ENCODE measurements around the gene CSNK2B.

DNA sequence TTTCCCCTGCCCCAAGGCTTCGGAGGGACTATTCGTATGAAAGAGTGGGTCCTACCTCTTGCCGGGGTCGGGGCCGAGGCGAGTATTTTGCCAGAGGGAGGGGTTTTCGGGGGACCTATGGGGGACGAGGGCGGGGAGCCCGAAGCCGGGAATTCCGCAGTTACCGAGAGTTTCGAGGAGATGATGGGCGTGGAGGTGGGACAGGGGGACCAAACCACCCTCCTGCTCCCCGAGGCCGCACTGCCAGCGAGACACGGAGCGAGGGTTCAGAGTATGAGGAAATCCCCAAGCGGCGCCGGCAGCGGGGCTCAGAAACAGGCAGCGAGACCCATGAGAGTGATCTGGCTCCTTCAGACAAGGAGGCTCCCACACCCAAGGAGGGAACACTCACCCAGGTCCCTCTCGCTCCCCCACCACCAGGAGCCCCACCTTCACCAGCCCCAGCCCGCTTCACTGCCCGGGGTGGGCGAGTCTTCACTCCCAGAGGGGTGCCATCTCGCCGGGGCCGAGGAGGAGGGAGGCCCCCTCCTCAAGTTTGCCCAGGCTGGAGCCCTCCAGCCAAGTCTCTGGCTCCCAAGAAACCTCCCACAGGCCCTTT is 34.1 kb upstream of the CSNK2B start:
- TF ChIP-seq, protein P1, sequence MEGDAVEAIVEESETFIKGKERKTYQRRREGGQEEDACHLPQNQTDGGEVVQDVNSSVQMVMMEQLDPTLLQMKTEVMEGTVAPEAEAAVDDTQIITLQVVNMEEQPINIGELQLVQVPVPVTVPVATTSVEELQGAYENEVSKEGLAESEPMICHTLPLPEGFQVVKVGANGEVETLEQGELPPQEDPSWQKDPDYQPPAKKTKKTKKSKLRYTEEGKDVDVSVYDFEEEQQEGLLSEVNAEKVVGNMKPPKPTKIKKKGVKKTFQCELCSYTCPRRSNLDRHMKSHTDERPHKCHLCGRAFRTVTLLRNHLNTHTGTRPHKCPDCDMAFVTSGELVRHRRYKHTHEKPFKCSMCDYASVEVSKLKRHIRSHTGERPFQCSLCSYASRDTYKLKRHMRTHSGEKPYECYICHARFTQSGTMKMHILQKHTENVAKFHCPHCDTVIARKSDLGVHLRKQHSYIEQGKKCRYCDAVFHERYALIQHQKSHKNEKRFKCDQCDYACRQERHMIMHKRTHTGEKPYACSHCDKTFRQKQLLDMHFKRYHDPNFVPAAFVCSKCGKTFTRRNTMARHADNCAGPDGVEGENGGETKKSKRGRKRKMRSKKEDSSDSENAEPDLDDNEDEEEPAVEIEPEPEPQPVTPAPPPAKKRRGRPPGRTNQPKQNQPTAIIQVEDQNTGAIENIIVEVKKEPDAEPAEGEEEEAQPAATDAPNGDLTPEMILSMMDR (conservative IDR thresholded peaks at IDR 0.05; ENCODE audit: low read length) = no peak
- TF ChIP-seq EZH2phosphoT487 (IDR thresholded peaks at IDR 0.05; ENCODE audit: borderline replicate concordance, low read depth, low read length) = no peak
